Body of pancreas (tissue), 4 donors: Measurements from ENCODE around the gene CD40. TPM values are rescaled to one million over a fixed set of nuclear protein-coding genes. Genes with fewer than 3 reads are reported as not detected.

Experiments
- ATAC-seq: fragments of 150-250 bp; one replicate; pipeline ENCODE4 v1.9.1; 2016
- DNase-seq, 4 donors: peaks; one replicate each; pipeline ENCODE4 v3.0.0-alpha.2; 2019
- H3K27ac ChIP-seq, 4 donors: fragments of 200-600 bp; sonication (generic); 1 replicate in 3 of 4; 2 replicates in 1 of 4; pipeline versions ENCODE4 v1.5.1 to v1.6.1; 2016 to 2019; ENCODE audit warnings: mild to moderate bottlenecking in 1 of 4, mixed read lengths in 1 of 4, moderate library complexity in 1 of 4
- H3K27me3 ChIP-seq, 2 donors: fragments of 200-600 bp; sonication (generic); one replicate each; pipeline ENCODE4 v1.6.0; 2016; ENCODE audit warnings: mild to moderate bottlenecking in 1 of 2
- H3K36me3 ChIP-seq, 2 donors: fragments of 200-600 bp; sonication (generic); replicated peaks in 1 of 2; 2 replicates each; pipeline ENCODE4 v1.5.1; 2016; ENCODE audit warnings: low read depth in 2 of 2; ENCODE audit not compliant: insufficient read depth in 1 of 2
- H3K4me1 ChIP-seq: fragments of 200-600 bp; sonication (generic); one replicate; pipeline ENCODE4 v1.6.0; 2016
- H3K4me3 ChIP-seq, 2 donors: fragments of 200-600 bp; sonication (generic); 1 replicate in 1 of 2; 2 replicates in 1 of 2; pipeline ENCODE4 v1.5.1; 2016 to 2019
- H3K9me3 ChIP-seq, 3 donors: fragments of 200-600 bp; sonication (generic); 1 replicate in 2 of 3; 2 replicates in 1 of 3; pipeline ENCODE4 v1.5.1; 2016
- CTCF ChIP-seq, 7 experiments: fragments of 450-650 bp in 4 of 7; fragments of 200-600 bp in 3 of 7; sonication (generic) in 3 of 7; IDR thresholded peaks; one replicate each; pipeline ENCODE4 v1.5.1; 2016 to 2019; ENCODE audit warnings: antibody characterized with exemption in 7 of 7
- POLR2A ChIP-seq, 3 donors: fragments of 450-650 bp; IDR thresholded peaks; one replicate each; pipeline ENCODE4 v1.6.1; 2016; ENCODE audit warnings: antibody characterized with exemption in 3 of 3, mild to moderate bottlenecking in 2 of 3
- WGBS, 2 donors: methylation state at CpG; one replicate each; pipeline ENCODE4 v1.1.5; 2017; 5-methylcytosine and 5-hydroxymethylcytosine counted together
- intact Hi-C: fragments of 100-400 bp; cut with DNase I; formaldehyde crosslinking; loops from one replicate; pipeline ENCODE4 v1.15.1; 2023
- total RNA-seq, 2 donors: library from RNA; depleted of rRNA; stranded (reverse); fragments of >200 nt; gene quantifications; one replicate each; pipeline ENCODE4 v1.1.0, GENCODE V29; 2016

CD40 gene
- total RNA-seq = 10 to 100 TPM in 1 of 2 donors, 1 to 10 TPM in 1; 8.9 to 14.5 TPM

DNA sequence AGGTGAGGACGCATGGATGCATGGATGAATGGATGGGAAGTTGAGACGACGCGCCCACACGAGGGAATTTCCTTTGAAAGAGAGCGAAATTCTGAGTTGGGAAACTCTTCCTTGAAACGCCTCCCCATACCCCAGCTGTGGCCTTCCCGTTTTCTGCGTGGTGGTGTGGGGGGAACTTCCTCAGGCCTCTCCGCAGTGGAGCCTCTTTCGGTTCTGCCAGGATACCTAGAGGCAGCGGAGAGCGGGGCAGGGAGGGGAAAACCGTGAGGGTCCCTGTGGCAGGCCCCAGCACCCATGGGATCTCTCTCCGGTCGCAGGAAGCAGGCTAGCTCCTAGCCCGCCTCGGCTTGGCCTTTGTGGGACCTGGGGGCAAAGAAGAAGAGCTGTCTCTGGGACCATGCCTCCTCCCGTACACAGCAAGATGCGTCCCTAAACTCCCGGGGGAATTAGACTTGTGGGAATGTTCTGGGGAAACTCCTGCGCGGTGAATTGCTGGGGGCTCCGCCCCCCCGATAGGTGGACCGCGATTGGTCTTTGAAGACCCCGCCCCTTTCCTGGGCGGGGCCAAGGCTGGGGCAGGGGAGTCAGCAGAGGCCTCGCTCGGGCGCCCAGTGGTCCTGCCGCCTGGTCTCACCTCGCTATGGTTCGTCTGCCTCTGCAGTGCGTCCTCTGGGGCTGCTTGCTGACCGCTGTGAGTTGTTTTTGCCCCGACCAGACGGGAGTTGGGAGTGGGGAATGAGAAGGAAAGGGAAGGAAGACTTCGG is at the start of gene CD40:
Gene CD40, plus strand, starts transcription at position 611 of the 764 bp plus-strand sequence. Its CDS starts 30 bp downstream, at position 641.
- intact Hi-C loops = no loop called here
- ATAC-seq = peak; percentile 96

DNA sequence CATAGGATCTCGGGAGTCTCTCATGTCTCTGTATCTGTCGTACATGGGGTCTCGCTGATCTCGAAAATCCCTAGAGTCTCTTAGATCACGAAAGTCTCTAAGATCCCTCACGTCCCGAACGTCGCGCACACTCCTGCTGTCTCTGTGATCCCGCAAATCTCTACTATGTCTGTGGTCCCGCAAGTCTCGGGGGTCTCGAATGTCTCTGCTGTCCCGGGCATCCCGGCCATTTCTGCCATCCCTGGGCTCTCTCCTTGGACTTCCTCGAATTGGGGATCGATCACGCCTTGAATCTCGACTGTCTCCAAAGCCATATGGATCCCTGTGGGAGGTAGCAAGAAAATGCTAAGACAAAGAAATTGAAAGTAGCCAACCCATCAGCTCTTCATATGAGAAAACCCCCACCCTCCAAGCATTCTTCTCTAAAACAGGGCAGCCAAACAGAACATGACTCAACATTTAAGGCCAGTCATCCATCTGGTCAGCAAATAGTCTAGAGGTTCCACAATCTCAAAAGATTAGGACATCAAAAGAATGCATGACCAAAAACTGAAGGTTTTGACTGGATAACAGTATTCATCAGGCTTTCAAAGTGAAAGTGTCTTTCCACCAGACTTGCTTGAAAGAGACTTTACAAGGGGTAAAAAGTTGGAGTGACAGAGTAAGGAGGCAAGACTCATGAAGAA is 47.8 kb upstream of the CD40 start:
- TF ChIP-seq CTCF (IDR thresholded peaks at IDR 0.05) (no peak), POLR2A (IDR thresholded peaks at IDR 0.05) (no peak)
- Histone ChIP-seq H3K36me3 (peaks cover 14 to 22% of the 10 kb centered on the region in 2 donors), H3K27me3 (no peaks in the 10 kb centered on the region), H3K9me3 (no peaks in the 10 kb centered on the region), H3K4me3 (no peak overlapping the region), H3K4me1 (no peaks in the 10 kb centered on the region), H3K27ac (no peak overlapping the region)
- ATAC-seq = no peak
- intact Hi-C loops = no loop called here
- 92 to 93% methylated on average over 19 to 20 of the region's 20 CpGs for WGBS, 2 donors
- DNase-seq = no peak

More for the DNA sequence above, at the start of gene CD40:
- Histone ChIP-seq H3K27ac (peak within 1 kb of the TSS; percentile 42 to 77 (median 74)), H3K4me1 (peaks cover 17% of the 10 kb centered on the region), H3K36me3 (no peaks in the 10 kb centered on the region), H3K4me3 (peak within 1 kb of the TSS; percentile 28 to 32), H3K27me3 (no peaks in the 10 kb centered on the region), H3K9me3 (no peaks in the 10 kb centered on the region)
- WGBS, 2 donors = 7 to 9% methylated on average over 27 to 39 of the region's 40 CpGs
- DNase-seq = peak; percentile 89 to 94 (median 93)
- TF ChIP-seq CTCF (IDR thresholded peaks at IDR 0.05) = no peak
- peak; percentile 31 to 70 (median 61) for TF ChIP-seq POLR2A (IDR thresholded peaks at IDR 0.05)

DNA sequence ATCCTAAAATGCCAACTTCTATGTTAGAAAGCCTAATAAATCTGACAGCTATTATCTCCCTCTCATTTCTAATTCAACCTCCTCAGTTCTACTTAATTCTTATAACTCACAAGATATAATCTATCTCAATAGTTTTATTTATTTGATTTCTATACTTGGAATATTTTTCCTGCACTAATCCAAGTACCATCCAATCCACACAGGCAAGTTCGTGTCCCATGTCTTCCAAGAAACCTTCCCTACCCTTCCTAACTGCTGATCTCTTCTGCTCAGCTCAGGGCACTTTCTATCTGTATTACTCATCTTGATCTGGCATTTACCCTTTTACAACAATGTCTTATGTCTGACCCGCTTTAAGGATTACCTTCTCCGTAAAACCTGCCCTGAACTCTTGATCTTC is 46.5 kb upstream of the CD40 start:
- H3K4me1 ChIP-seq = no peaks in the 10 kb centered on the region
- H3K9me3 ChIP-seq = no peaks in the 10 kb centered on the region
- intact Hi-C loops = no loop called here
- H3K27me3 ChIP-seq = no peaks in the 10 kb centered on the region
- TF ChIP-seq POLR2A (IDR thresholded peaks at IDR 0.05) = no peak
- DNase-seq = no peak
- peaks cover 8 to 17% of the 10 kb centered on the region in 2 donors for H3K36me3 ChIP-seq
- ATAC-seq = no peak
- 90 to 95% methylated on average over 3 of the region's 3 CpGs for WGBS, 2 donors
- H3K4me3 ChIP-seq = no peak overlapping the region
- H3K27ac ChIP-seq = no peak overlapping the region

- no peak overlapping the region for H3K27ac ChIP-seq
- H3K4me3 ChIP-seq = no peak overlapping the region
- DNase-seq (no peak), ATAC-seq (no peak)
- TF ChIP-seq POLR2A (IDR thresholded peaks at IDR 0.05) (no peak), CTCF (IDR thresholded peaks at IDR 0.05) (no peak)
- H3K4me1 ChIP-seq = no peaks in the 10 kb centered on the region
- 91 to 94% methylated on average over 4 of the region's 4 CpGs for WGBS, 2 donors
- intact Hi-C loops = no loop called here
- peaks cover 4 to 15% of the 10 kb centered on the region in 2 donors for H3K36me3 ChIP-seq
- H3K9me3 ChIP-seq = no peaks in the 10 kb centered on the region
- no peaks in the 10 kb centered on the region for H3K27me3 ChIP-seq
Measured at GRCh38 chr20:46073024-46073423, 45.1 kb upstream of the CD40 start.

- intact Hi-C loops = no loop called here
- peaks cover 4 to 11% of the 10 kb centered on the region in 2 donors for H3K36me3 ChIP-seq
- ATAC-seq = no peak
Measured at GRCh38 chr20:46073443-46073842, 44.7 kb upstream of the CD40 start.

More at GRCh38 chr20:46073443-46073842, 44.7 kb upstream of the CD40 start:
- no peak for TF ChIP-seq POLR2A (IDR thresholded peaks at IDR 0.05)
- TF ChIP-seq CTCF (IDR thresholded peaks at IDR 0.05) = no peak
- H3K9me3 ChIP-seq = no peaks in the 10 kb centered on the region
- H3K4me1 ChIP-seq = no peaks in the 10 kb centered on the region
- no peaks in the 10 kb centered on the region for H3K27me3 ChIP-seq
- no peak for DNase-seq
- WGBS, 2 donors = 94 to 98% methylated on average over 3 of the region's 3 CpGs
- no peak overlapping the region for H3K4me3 ChIP-seq
- H3K27ac ChIP-seq = no peak overlapping the region
